Liver (tissue), 9 donors: ENCODE results near the gene DPRX. TPM values are rescaled to one million over a fixed set of nuclear protein-coding genes. Genes with fewer than 3 reads are reported as not detected.

Experiments
- DNase-seq: peaks from one replicate; pipeline ENCODE4 v3.0.0-alpha.2; 2017; ENCODE audit warnings: low spot score
- H3K27ac ChIP-seq, 2 donors: one replicate each; pipeline ENCODE4 v1.7.0; 2013; ENCODE audit warnings: inconsistent platforms in 2 of 2, low read length in 2 of 2, control low read depth in 1 of 2, low read depth in 1 of 2, mild to moderate bottlenecking in 1 of 2
- H3K27me3 ChIP-seq, 4 donors: one replicate each; pipeline versions ENCODE4 v1.6.1 to v1.7.0; 2013; ENCODE audit warnings: low read length in 3 of 4, inconsistent platforms in 1 of 4, mild to moderate bottlenecking in 1 of 4, moderate library complexity in 1 of 4; ENCODE audit not compliant: control insufficient read depth in 4 of 4, insufficient read depth in 4 of 4
- H3K36me3 ChIP-seq, 4 donors: one replicate each; pipeline versions ENCODE4 v1.6.1 to v1.7.0; 2013; ENCODE audit warnings: low read length in 3 of 4, mild to moderate bottlenecking in 3 of 4, low read depth in 1 of 4, moderate library complexity in 1 of 4; ENCODE audit not compliant: control insufficient read depth in 4 of 4, insufficient read depth in 3 of 4
- H3K4me1 ChIP-seq, 4 donors: one replicate each; pipeline versions ENCODE4 v1.6.1 to v1.7.0; 2013; ENCODE audit warnings: low read length in 3 of 4, mild to moderate bottlenecking in 3 of 4, moderate library complexity in 1 of 4; ENCODE audit not compliant: control insufficient read depth in 4 of 4, insufficient read depth in 4 of 4
- H3K4me3 ChIP-seq, 3 donors: one replicate each; pipeline versions ENCODE4 v1.6.1 to v1.7.0; 2013; ENCODE audit warnings: low read length in 3 of 3, control low read depth in 1 of 3, low read depth in 1 of 3, mild to moderate bottlenecking in 1 of 3
- H3K9ac ChIP-seq, 2 donors: one replicate each; pipeline ENCODE4 v1.7.0; 2013; ENCODE audit warnings: low read length in 2 of 2, mild to moderate bottlenecking in 2 of 2, moderate library complexity in 2 of 2, control low read depth in 1 of 2, low read depth in 1 of 2
- H3K9me3 ChIP-seq, 4 donors: one replicate each; pipeline versions ENCODE4 v1.6.1 to v1.7.0; 2013; ENCODE audit warnings: low read length in 3 of 4; ENCODE audit not compliant: control insufficient read depth in 4 of 4
- EGR1 ChIP-seq, 2 donors: IDR thresholded peaks; 2 replicates each; pipeline ENCODE4 v1.6.1; 2016 to 2018; ENCODE audit warnings: antibody characterized with exemption in 2 of 2, low read depth in 2 of 2
- FOXA1 ChIP-seq: IDR thresholded peaks from 2 replicates; pipeline ENCODE4 v1.6.1; 2016; ENCODE audit warnings: antibody characterized with exemption
- HNF4A ChIP-seq, 2 donors: conservative IDR thresholded peaks; 2 replicates each; pipeline ENCODE4 v1.6.1; 2016; ENCODE audit warnings: antibody characterized with exemption in 2 of 2, mild to moderate bottlenecking in 2 of 2
- HNF4G ChIP-seq: IDR thresholded peaks from 2 replicates; pipeline ENCODE4 v1.6.1; 2016; ENCODE audit warnings: antibody characterized with exemption
- JUND ChIP-seq, 2 donors: IDR thresholded peaks; 2 replicates each; pipeline ENCODE4 v1.6.1; 2016; ENCODE audit warnings: antibody characterized with exemption in 2 of 2
- RAD21 ChIP-seq, 2 donors: IDR thresholded peaks; 2 replicates each; pipeline ENCODE4 v1.6.1; 2016; ENCODE audit warnings: antibody characterized with exemption in 2 of 2, mild to moderate bottlenecking in 2 of 2
- REST ChIP-seq: IDR thresholded peaks from 2 replicates; pipeline ENCODE4 v1.6.1; 2016; ENCODE audit warnings: antibody characterized with exemption, mild to moderate bottlenecking
- RXRA ChIP-seq, 2 donors: IDR thresholded peaks; 2 replicates each; pipeline ENCODE4 v1.6.1; 2017 to 2018; ENCODE audit warnings: antibody characterized with exemption in 2 of 2, mild to moderate bottlenecking in 1 of 2
- SP1 ChIP-seq: IDR thresholded peaks from 2 replicates; pipeline ENCODE4 v1.6.1; 2018; ENCODE audit warnings: antibody characterized with exemption, mild to moderate bottlenecking
- TAF1 ChIP-seq: conservative IDR thresholded peaks from 2 replicates; pipeline ENCODE4 v1.6.1; 2016; ENCODE audit warnings: antibody characterized with exemption, mild to moderate bottlenecking
- ZBTB33 ChIP-seq: IDR thresholded peaks from 2 replicates; pipeline ENCODE4 v1.6.1; 2016; ENCODE audit warnings: antibody characterized with exemption
- WGBS: extraction: QIAGEN DNeasy Blood & Tissue Kit; methylation state at CpG from one replicate; pipeline ENCODE4 v1.1.7; 2013; 5-methylcytosine and 5-hydroxymethylcytosine counted together
- polyA plus RNA-seq, 2 donors: library from polyadenylated mRNA; stranded (reverse) in 1 of 2; unstranded in 1 of 2; fragments of 200-250 nt in 1 of 2; fragments of >200 nt in 1 of 2; fragmentation: Nextera tagmentation in 1 of 2; extraction: Ambion mirVana in 1 of 2; gene quantifications; one replicate each; pipeline versions ENCODE4 v1.2.1 to v1.2.3, GENCODE V29; 2013 to 2015
- total RNA-seq, 2 donors: library from RNA; depleted of rRNA; stranded (reverse); fragments of >200 nt; gene quantifications; one replicate each; pipeline ENCODE4 v1.2.3, GENCODE V29; 2014
- TF ChIP-seq, protein P1 (sequence below): fragments of 150-350 bp; IDR thresholded peaks from 2 replicates; pipeline ENCODE4 v1.5.1; 2017; ENCODE audit warnings: improper control_type of control experiment, low read depth, low read length; ENCODE audit not compliant: missing input control
- donor health status: healthy.
- donor health status: healthy.
- donor health status: healthy.
- donor health status: healthy.
- donor health status: healthy.

Gene DPRX
- total and polyA plus RNA-seq, 4 donors, result not detected

DNA sequence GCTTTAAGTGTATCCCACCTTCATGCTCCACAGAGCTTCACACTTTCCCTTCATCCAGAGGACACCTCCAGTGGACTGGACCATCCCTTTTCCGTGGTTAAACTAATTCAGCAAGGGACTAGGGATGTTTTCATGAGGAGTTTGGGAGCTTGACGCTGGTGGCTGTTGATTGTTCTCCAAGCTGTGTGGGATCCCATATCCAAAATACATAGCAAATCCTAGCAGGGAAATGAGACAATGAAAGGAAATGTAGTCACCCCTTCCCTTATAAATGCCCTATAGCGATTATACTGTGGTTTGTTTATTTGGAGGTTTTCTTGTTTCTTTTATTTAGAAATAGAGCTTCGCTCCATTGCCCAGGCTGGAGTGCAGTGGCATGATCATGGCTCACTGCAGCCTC, 31.6 kb upstream of the DPRX start:
- WGBS, result 78% methylated on average over 4 of the region's 4 CpGs
- H3K4me1 ChIP-seq, result no peaks in the 10 kb centered on the region
- no peak for DNase-seq
- H3K27me3 ChIP-seq, result no peaks in the 10 kb centered on the region
- H3K4me3 ChIP-seq, result no peak overlapping the region
- H3K27ac ChIP-seq, result no peak overlapping the region
- H3K36me3 ChIP-seq, result no peaks in the 10 kb centered on the region
- H3K9me3 ChIP-seq, result peaks cover 0 to 3% (median under 1%) of the 10 kb centered on the region in 4 donors
- no peak overlapping the region for H3K9ac ChIP-seq
- TF ChIP-seq JUND (IDR thresholded peaks at IDR 0.05) (no peak), RXRA (IDR thresholded peaks at IDR 0.05) (no peak), REST (no peak), SP1 (no peak), HNF4G (no peak), ZBTB33 (no peak), TAF1 (no peak), FOXA1 (no peak), EGR1 (IDR thresholded peaks at IDR 0.05; ENCODE audit: low read depth in 2 of 2) (no peak), HNF4A (conservative IDR thresholded peaks at IDR 0.05) (no peak), RAD21 (IDR thresholded peaks at IDR 0.05) (no peak)
- TF ChIP-seq, protein P1, sequence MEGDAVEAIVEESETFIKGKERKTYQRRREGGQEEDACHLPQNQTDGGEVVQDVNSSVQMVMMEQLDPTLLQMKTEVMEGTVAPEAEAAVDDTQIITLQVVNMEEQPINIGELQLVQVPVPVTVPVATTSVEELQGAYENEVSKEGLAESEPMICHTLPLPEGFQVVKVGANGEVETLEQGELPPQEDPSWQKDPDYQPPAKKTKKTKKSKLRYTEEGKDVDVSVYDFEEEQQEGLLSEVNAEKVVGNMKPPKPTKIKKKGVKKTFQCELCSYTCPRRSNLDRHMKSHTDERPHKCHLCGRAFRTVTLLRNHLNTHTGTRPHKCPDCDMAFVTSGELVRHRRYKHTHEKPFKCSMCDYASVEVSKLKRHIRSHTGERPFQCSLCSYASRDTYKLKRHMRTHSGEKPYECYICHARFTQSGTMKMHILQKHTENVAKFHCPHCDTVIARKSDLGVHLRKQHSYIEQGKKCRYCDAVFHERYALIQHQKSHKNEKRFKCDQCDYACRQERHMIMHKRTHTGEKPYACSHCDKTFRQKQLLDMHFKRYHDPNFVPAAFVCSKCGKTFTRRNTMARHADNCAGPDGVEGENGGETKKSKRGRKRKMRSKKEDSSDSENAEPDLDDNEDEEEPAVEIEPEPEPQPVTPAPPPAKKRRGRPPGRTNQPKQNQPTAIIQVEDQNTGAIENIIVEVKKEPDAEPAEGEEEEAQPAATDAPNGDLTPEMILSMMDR, result no peak

- peaks cover 0 to 3% (median 0%) of the 10 kb centered on the region in 4 donors for H3K27me3 ChIP-seq
- no peaks in the 10 kb centered on the region for H3K4me1 ChIP-seq
- peaks cover 0 to 4% (median 1%) of the 10 kb centered on the region in 4 donors for H3K9me3 ChIP-seq
- H3K27ac ChIP-seq, result no peak overlapping the region
- no peaks in the 10 kb centered on the region for H3K36me3 ChIP-seq
- DNase-seq, result no peak
- H3K4me3 ChIP-seq, result no peak overlapping the region
- 87% methylated on average over 15 of the region's 15 CpGs for WGBS
- H3K9ac ChIP-seq, result no peak overlapping the region
- TF ChIP-seq RAD21 (IDR thresholded peaks at IDR 0.05) (no peak), TAF1 (no peak), SP1 (no peak), HNF4G (no peak), FOXA1 (no peak)
- TF ChIP-seq, protein P1, result no peak
These were observed 25.8 kb upstream of the DPRX start for GRCh38 chr19:53606031-53606430.
